Neural progenitor cell (in vitro differentiated cells): Measurements from ENCODE around the gene GP2.

Source experiments
- EZH2 ChIP-seq: fragments of 200-600 bp; sonication (generic); IDR thresholded peaks from 2 replicates; pipeline ENCODE4 v1.6.1; 2017; ENCODE audit warnings: antibody characterized with exemption, mild to moderate bottlenecking, moderate library complexity
- EZH2phosphoT487 ChIP-seq: fragments of 200-600 bp; sonication (generic); IDR thresholded peaks from 2 replicates; pipeline ENCODE4 v1.6.1; 2017; ENCODE audit warnings: antibody characterized with exemption
- TF ChIP-seq, protein P1 (sequence below): fragments of 200-600 bp; sonication (generic); IDR thresholded peaks from 2 replicates; pipeline ENCODE4 v1.5.1; 2017; ENCODE audit warnings: antibody characterized with exemption, mild to moderate bottlenecking

- TF ChIP-seq EZH2 (no peak), EZH2phosphoT487 (no peak)
- TF ChIP-seq, protein P1, sequence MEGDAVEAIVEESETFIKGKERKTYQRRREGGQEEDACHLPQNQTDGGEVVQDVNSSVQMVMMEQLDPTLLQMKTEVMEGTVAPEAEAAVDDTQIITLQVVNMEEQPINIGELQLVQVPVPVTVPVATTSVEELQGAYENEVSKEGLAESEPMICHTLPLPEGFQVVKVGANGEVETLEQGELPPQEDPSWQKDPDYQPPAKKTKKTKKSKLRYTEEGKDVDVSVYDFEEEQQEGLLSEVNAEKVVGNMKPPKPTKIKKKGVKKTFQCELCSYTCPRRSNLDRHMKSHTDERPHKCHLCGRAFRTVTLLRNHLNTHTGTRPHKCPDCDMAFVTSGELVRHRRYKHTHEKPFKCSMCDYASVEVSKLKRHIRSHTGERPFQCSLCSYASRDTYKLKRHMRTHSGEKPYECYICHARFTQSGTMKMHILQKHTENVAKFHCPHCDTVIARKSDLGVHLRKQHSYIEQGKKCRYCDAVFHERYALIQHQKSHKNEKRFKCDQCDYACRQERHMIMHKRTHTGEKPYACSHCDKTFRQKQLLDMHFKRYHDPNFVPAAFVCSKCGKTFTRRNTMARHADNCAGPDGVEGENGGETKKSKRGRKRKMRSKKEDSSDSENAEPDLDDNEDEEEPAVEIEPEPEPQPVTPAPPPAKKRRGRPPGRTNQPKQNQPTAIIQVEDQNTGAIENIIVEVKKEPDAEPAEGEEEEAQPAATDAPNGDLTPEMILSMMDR: no peak
Measured at GRCh38 chr16:20347666-20348364, 20.5 kb upstream of the GP2 start.
